Activated CD4-positive, alpha-beta T cell treated with anti-CD3 and anti-CD28 coated beads, Interleukin-2, Interleukin-4, amounts not matched to agents 100 ng/mL and 50 ng/mL, durations not matched to agents 16 hours and 8 hours (primary cell): ENCODE data around the gene ZFHX3.

Experiments
- DNase-seq: peaks from one replicate; pipeline ENCODE4 v3.0.0-alpha.2; 2020; ENCODE audit warnings: low spot score

Gene ZFHX3

GRCh38 chr16:73040136-73040535, 7.8 kb downstream of the ZFHX3 start:
- no peak for DNase-seq

DNA sequence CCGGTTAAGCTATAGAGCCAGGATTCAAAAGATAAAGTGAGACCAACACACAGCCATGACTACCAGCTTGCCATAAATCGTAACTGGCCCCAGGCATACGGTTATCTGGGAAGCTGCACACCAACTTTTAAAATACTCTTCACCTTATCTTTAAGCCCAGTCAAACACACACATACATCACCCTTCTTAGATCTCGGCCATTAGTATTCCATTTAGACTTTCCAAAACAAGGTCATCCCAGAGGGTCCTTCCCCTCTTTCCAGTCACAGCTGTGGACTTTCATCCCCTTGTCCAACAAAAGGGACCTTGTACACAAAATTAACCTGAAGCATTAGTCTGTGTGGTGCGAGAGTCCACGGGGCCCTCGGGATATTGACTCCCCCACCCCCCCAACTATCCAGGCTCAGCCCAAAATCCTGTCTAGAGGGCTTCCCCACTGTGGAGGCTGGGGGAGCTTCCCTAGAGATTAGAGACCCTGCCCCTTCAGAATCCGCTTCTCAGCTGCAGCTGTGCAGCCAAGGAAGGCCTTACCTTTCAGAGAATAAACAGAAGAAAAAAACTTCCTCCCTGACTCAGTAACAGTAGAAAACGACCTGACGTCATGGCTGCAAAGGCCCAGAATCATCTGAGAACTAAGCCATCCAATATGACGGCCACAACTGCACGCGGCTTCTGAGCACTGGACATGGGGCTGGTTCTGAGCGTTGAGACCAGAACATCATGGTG, 9.9 kb downstream of the ZFHX3 start:
- no peak for DNase-seq

DNA sequence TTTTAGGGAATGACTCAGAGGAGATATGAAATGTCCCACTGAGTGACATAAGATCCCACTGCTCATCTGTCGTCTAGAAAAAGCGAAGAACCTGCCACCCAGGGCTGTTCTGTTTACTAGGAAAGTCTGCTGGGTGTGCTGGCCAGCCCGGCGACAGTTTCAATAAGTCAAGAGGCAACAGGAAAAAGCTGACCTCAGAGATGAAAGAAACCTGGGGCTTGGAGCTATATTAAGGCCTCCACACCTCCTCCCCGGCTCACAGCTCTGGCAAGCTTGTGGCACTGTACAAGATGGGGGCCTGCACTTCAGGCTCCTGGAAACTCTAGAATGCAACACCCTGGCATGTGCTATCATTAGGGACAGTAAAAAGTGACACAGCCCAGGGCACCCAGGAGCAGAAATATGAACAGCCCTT, 10.6 kb downstream of the ZFHX3 start:
- no peak for DNase-seq

DNA sequence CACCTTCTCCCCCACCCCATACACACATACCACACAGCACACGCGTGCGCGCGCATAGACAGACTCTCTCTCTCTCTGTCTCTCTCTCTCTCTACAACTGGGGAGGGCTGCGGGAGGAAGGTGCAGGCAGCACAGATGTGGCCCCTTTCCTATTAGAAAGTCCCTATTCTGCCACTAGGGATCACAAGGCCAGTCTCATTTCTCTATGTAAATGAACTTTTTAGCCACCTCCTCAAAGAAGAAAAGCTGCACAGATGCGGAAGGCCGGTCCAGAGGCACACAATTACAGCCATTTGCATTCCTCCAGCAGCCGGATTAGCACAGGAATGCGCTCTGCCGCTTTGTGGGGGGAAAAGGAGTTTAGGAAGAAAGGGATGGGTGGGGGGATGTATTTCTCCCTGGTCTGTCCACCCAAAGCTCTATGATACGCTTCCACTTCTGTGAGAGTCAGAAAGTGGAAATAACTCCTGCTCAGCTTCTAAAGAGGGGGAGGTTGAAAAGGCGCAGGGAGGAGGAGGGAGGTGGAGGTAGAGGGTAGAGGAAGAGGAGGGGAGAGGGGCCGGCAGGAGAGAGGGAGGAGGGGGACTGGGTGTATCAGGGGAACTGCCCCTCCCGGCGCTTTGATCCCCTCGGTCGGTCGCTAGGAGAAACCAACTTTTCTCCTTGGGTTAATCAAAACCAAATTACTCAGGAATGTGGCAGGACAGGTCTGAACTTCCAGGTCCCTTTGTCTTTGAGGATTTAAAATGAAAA, 11.7 kb downstream of the ZFHX3 start:
- DNase-seq, result no peak

GRCh38 chr16:73034374-73034773, 13.6 kb downstream of the ZFHX3 start:
- DNase-seq, result no peak

DNA sequence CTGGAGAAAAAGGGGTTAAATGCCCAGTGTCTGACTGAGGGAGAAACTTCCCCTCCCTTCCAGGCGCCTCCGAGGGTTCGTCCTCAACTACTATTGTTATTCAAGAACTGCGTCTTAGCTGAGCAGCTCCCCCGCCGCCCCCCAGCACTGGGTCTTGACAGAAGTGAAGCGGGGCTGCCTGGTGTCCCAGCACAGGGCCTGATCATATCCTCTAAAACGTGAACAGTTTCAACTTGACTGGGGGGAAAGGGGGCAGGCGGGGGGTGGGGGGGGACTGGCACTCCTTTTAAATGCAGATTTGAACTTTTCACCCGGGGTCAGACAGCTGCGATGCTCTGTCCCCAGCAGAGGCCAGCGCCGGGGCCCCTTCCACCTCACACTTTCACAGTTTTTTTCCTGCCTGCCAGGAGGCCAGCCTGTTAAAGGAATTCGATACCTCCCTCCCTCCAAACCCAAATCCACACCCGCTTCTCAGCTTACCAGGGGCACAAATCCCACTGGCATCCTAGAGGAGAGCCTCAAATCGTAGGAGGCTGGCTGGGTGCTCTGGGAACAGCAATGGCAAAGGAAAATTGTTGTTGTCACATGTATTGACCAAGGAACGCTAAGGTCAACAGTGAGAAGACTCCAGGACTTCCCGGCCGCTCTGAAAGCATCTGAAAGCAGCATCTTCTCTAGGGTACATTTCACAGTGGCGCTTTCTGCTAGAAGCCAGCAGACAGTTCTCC, 14.5 kb downstream of the ZFHX3 start:
- DNase-seq, result no peak

DNA sequence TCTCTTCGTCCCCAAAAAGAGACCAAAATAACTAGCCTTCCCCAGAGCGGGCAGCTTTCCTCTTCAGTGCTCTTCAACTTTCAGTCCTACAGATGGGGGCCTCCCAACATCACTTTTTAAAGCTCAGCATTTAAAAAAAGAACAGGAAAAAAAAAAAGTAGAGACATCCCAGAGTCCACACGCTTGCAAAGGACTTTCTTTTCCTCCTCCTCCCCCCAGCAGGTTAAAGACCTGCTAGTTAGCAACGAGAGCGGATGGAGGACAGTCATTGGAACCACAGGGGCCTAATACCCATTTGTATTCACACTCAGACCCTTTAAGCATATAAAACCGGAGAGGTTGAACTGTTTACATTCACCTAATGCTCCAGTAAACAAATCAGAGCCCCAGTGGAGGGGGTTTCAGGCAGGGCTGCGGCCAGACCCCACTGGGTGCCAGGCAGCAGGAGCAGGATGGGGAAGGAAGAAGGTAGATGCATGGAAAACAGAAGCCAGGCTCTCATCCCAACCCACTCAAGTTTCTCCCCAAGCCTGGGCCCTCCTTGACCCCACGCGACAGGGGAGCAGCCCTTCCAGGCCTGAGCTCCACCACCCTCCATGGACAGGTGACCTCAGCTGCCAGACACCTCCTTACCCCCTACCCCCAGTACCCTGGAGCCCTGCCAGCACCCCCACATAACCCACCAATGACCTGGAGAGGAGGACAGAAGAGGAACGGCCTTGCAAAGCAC, 15.2 kb downstream of the ZFHX3 start:
- no peak for DNase-seq

DNA sequence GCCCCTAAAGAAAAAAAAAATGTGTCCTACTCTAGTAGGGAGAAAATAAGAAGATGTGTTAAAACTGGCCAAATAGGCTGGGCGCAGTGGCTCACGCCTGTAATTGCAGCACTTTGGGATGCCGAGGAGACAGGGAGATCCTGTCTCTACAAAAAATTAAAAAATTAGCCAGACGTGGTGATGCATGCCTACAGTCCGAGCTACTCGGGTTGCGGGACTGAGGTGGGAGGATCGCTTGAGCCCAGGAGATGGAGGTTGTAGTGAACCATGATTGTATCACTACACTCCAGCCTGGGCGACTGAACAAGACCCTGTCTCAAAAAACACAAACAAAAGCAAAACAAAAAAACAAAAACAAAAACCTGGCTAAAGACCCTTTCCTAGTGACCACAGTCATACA, 15.9 kb downstream of the ZFHX3 start:
- DNase-seq, result no peak

DNA sequence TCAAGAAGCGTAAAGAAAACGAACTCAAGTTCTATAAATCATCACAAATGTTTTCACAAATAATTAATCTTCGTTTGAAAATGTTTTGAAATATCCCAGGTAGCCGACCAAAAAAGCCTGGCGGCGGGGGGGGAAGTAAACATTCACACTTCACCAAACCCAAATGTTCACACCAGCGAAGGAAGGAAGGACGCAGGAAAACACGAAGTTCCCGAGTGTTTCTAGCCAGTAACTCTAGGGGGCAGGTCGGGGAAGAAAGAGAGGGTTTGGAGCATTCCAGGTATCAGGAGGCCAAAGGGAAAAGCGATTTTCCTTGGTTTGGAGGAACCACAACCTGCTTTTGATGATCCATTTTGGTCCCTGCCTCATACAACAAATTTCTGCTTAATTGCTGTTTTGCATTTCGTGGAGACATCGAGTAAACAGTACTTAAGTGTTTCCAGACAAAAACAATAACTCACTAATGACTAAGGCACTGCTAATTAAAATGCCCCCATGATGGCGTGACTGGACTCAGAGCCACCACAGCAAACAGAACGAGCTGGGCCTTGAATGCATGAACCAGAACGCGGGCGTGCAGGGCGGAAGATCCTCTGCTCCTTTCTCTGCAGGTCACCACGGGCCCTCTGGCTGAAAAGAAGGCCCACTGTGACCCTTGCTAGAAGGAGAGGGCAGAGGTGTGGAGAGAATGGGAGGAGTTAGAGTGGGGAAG, 16.6 kb downstream of the ZFHX3 start:
- DNase-seq, result no peak

GRCh38 chr16:73028721-73029361, 19.1 kb downstream of the ZFHX3 start:
- DNase-seq, result no peak

DNA sequence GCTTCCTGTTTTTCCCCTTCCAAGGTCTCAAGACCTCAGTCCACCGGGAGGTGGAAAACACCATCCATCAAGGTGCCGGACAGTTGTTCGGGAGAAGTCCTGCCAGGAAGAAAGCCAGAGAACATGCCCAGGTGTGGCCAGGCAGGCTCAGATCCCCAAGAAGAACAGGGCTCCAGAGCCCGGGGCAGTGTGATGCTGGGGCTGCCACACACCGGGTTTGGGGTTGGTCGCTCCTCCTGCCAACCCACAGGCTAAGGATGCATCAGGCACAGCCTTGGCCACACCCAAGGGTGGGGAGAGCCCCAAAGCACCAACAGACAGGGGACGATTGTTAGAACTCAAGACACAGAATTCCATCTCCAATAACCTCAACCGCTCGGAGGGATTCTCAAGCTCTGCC, 19.7 kb downstream of the ZFHX3 start:
- no peak for DNase-seq

GRCh38 chr16:73027685-73028111, 20.2 kb downstream of the ZFHX3 start:
- DNase-seq, result no peak

DNA sequence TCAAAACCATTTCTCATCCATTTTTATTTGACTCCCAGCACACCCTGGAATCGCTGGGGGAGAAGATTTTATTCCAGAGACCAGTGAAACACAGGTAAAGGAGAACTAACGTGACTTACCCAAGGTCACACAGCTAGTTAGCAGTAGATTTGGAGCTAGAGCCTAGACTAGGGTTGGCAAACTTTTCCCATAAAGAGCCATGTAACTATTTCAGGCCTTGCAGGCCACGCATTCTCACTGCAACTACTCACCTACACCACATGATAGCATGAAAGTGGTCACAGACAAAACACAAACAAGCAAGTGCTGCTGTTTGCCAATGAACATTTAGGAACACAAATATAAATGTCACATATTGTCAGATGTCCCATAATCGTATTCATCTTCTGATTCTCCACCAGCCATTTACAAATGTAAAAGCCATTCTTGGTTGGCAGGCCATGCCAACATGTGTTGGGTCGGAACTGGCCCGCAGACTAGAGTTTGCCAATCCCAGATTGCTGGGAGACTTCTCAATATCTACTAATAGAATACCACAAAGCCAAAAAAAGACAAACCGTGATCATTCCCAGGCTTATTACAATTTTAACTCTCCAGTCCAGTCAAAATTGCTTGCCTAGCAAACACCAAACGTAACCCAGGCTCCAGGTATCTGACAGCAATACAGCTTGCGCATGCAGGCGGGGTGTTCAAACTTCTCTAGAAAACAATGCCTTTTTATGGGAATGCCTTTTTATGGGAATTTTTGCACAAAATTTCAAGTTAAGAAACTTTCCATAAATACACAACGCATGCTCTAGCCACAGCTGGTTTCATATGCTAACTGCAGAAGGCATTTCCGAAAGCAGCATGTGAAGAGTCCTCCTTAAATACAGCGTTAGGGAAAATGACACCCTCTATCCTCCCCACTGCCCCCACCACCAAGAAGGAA, 20.9 kb downstream of the ZFHX3 start:
- no peak for DNase-seq

GRCh38 chr16:73025856-73026210, 22.1 kb downstream of the ZFHX3 start:
- DNase-seq, result no peak

- DNase-seq, result no peak
Measured at GRCh38 chr16:73025151-73025855, 22.6 kb downstream of the ZFHX3 start.

GRCh38 chr16:73024571-73025105, 23.3 kb downstream of the ZFHX3 start:
- no peak for DNase-seq

DNA sequence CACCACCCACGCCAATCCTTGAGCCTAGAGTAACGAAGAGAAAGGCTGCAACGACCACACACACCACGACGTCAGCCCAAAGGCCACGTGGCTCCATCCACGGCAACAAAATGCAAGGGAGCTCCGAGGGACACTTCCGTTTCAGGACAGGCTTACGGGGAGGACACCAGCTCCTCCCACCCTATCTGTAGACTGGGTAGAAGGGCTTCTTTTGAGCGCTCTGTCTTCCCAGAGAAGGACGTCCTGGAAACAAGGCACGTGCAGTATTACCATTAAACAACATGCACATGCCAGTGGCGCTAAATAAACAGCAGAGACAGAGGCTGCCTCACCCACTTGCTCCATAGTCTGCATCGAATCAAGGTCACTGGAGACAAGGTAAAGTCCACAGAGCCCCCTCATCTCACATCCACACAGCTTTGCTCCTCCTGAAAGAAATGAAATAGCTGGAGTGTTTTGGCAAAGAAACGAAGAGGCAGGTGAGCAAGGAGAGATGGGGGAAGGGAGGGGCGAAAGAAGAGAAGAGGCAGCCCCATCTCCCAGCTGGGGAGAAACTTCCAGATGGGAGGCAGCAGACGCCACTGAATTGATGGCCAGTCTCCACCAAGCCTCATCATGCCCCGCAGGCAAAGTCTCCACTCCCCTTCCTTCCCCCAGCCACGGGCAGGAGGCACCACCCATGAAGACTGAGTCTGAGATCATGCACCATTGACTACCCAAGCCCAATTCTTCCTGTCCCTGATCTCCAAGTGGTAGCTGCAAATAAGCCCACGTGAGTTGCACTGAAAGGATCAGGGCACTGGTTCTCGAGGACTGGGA, 24.0 kb downstream of the ZFHX3 start:
- no peak for DNase-seq

- DNase-seq, result no peak
Measured at GRCh38 chr16:73023320-73023719, 24.6 kb downstream of the ZFHX3 start.
